Measurements from ENCODE around the gene CTAG1B. TPM values are rescaled to one million over a fixed set of nuclear protein-coding genes. Genes with fewer than 3 reads are reported as not detected.
"Not testable (repeated sequence)": the region's sequence is repeated elsewhere in the genome, so short reads cannot be mapped to it uniquely, and the experiment has no call there.

The CTAG1B gene
- total RNA-seq, 6 experiments from 2014 or later, result not detected

DNA sequence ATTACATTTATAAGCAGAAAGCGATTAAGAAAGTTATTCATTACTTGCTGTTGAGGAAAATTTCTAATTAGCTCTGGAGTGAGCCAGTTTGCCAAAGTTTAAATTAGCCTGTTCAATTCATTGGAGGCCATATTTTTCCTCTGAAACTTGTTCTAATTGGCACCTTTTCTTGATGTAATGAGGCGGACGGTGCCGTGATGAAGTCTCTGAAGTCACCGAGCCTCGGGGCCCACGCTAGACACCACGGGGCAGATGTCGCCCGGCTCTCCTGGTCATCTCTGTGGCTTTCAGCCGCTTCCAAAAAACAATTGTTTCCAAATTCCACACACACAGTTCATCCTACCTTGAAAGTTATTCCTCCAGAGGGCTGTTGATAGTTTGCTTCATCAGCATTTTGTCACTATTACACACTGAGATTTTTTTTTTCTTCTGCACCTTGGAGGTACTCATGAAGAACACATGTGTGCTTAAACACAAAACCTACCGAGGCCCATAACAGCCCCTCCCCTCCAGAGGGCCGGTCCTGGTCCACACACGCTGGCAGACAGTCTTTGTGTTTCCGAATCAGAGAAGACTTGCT is 38.2 kb upstream of the CTAG1B start:
- Mint-ChIP-seq H3K27ac (no peak overlapping the region), H3K4me1 (ENCODE audit: low read depth) (no peaks in the 10 kb centered on the region), H3K36me3 (ENCODE audit: low read depth) (no peaks in the 10 kb centered on the region), H3K4me3 (no peak overlapping the region), H3K27me3 (ENCODE audit: insufficient read depth) (peaks cover 29% of the 10 kb centered on the region), H3K9me3 (no peaks in the 10 kb centered on the region)
- no peak for DNase-seq
- TF ChIP-seq, protein P1, sequence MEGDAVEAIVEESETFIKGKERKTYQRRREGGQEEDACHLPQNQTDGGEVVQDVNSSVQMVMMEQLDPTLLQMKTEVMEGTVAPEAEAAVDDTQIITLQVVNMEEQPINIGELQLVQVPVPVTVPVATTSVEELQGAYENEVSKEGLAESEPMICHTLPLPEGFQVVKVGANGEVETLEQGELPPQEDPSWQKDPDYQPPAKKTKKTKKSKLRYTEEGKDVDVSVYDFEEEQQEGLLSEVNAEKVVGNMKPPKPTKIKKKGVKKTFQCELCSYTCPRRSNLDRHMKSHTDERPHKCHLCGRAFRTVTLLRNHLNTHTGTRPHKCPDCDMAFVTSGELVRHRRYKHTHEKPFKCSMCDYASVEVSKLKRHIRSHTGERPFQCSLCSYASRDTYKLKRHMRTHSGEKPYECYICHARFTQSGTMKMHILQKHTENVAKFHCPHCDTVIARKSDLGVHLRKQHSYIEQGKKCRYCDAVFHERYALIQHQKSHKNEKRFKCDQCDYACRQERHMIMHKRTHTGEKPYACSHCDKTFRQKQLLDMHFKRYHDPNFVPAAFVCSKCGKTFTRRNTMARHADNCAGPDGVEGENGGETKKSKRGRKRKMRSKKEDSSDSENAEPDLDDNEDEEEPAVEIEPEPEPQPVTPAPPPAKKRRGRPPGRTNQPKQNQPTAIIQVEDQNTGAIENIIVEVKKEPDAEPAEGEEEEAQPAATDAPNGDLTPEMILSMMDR (IDR thresholded peaks at IDR 0.05), result no peak

DNA sequence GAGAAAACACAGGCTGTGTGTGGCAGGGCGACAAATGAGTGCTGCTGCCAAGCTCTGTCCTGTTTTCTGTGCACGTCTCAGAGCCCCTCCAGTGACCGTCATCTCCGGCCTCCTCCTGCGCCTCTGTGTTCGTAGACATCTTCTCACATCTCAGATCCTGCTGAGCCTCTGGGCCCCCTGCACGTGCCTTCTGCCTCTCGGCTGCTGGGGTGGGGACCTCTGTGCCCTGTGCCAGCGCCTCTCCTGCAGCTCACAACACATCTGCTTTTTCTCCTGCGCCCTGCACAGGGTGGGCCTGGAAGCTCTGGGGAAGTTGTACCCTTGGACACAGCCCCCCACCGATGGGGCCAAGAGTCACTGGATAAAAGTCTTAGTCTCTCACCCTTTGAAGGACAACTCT is 36.7 kb upstream of the CTAG1B start:
- DNase-seq, result no peak
- TF ChIP-seq, protein P1 (IDR thresholded peaks at IDR 0.05), result no peak
- Mint-ChIP-seq H3K27ac (no peak overlapping the region), H3K9me3 (no peaks in the 10 kb centered on the region), H3K4me3 (no peak overlapping the region), H3K27me3 (ENCODE audit: insufficient read depth) (peaks cover 22% of the 10 kb centered on the region), H3K36me3 (ENCODE audit: low read depth) (no peaks in the 10 kb centered on the region), H3K4me1 (ENCODE audit: low read depth) (no peaks in the 10 kb centered on the region)

DNA sequence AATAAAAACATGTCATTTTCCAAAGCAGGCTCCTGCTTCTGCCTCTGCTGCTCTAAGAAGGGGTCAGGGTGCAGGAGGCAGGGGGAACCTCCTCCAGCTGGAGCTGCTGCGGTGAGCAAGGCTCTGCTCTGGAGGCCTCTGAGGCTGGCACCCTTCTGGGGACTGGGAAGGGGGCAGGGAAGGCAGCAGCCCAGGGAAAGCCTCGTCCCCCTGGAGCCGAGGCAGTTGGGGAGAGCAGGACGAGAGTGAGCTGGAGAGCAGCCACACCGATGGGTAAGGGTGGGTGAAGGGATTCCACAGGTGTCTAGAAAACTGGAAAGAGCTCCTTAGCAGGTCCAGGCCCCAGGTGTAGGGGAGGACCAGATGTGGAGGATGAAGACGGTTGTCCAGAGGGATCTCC is 36.3 kb upstream of the CTAG1B start:
- TF ChIP-seq, protein P1 (IDR thresholded peaks at IDR 0.05), result no peak
- H3K4me1 Mint-ChIP-seq (ENCODE audit: low read depth), result no peaks in the 10 kb centered on the region
- no peaks in the 10 kb centered on the region for H3K9me3 Mint-ChIP-seq
- H3K36me3 Mint-ChIP-seq (ENCODE audit: low read depth), result no peaks in the 10 kb centered on the region
- no peak overlapping the region for H3K27ac Mint-ChIP-seq
- peaks cover 22% of the 10 kb centered on the region for H3K27me3 Mint-ChIP-seq (ENCODE audit: insufficient read depth)
- no peak overlapping the region for H3K4me3 Mint-ChIP-seq
- no peak for DNase-seq

- TF ChIP-seq, protein P1 (IDR thresholded peaks at IDR 0.05), result no peak
- no peaks in the 10 kb centered on the region for H3K4me1 Mint-ChIP-seq (ENCODE audit: low read depth)
- no peak overlapping the region for H3K27ac Mint-ChIP-seq
- no peak for DNase-seq
- no peaks in the 10 kb centered on the region for H3K9me3 Mint-ChIP-seq
- no peak overlapping the region; the same call in 1 of the 2 replicates for H3K4me3 Mint-ChIP-seq
- H3K27me3 Mint-ChIP-seq (ENCODE audit: insufficient read depth), result peaks cover 19% of the 10 kb centered on the region
- no peaks in the 10 kb centered on the region for H3K36me3 Mint-ChIP-seq (ENCODE audit: low read depth)
Observed at GRCh38 chrX:154654925-154655324, 35.8 kb upstream of the CTAG1B start.

DNA sequence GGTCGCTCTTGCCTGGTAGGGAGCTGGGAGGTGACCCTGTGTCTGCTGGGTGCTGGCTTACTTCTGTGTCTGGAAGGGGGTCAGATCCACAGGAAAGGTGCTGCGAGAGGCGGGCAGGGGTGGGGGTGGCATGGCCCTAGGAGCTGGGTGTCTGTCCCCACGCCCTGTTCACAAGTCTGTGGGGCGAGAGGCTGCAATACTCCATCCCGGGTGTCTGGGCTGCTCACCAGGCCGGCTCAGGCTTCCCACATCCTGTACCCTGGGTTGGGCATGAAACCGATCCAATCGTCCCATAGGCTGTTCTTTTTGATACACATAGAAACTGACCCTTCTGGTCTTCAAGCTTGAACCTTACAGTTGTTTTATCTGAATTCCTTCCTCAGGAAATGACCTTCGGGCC is 35.3 kb upstream of the CTAG1B start:
- Mint-ChIP-seq H3K27me3 (ENCODE audit: insufficient read depth) (peaks cover 19% of the 10 kb centered on the region), H3K4me3 (no peak overlapping the region), H3K36me3 (ENCODE audit: low read depth) (no peaks in the 10 kb centered on the region), H3K9me3 (no peaks in the 10 kb centered on the region), H3K4me1 (ENCODE audit: low read depth) (no peaks in the 10 kb centered on the region), H3K27ac (no peak overlapping the region)
- TF ChIP-seq, protein P1 (IDR thresholded peaks at IDR 0.05), result no peak
- no peak for DNase-seq

DNA sequence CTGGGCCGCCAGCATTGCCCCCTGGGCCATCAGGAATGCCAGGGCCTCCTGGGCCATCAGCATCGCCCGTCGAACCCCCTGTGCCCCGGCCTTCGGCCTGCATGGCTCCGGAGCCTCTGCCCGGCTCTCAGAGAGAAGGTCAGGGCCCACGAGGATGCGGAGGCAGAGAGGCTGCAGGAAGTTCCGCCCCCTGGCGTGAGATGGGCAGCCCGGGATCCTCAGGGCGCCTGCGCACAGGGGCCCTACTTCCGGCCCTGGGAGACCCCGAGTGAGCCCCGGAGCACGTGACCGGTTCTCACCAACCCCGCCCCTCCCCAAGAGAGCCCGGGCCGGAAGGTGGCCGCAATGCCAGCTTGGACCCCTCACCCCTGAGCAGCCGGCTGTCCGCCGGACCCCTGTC is 34.3 kb upstream of the CTAG1B start, which contains the start of gene CTAG2:
CTAG2 (minus strand) TSS at position 167 of the 400 bp plus-strand sequence; CDS start at position 103, 64 bp downstream.
- H3K9me3 Mint-ChIP-seq; H3K4me3 Mint-ChIP-seq; DNase-seq; H3K27ac Mint-ChIP-seq; H3K36me3 Mint-ChIP-seq (ENCODE audit: low read depth); H3K4me1 Mint-ChIP-seq (ENCODE audit: low read depth): not testable (repeated sequence)
- peaks cover 19% of the 10 kb centered on the region for H3K27me3 Mint-ChIP-seq (ENCODE audit: insufficient read depth)

All from HFFc6 (cell line).